NCI-H2029 (cell line): Measurements from ENCODE around the gene BBS12.

Experiments
- DNase-seq: peaks from one replicate; lab custom pipeline; 2025; lab: John Stamatoyannopoulos, UW

Gene BBS12

GRCh38 chr4:122732329-122733026, at the start of gene BBS12:
TSS of gene BBS12 (plus strand) at chr4:122732704. CDS start at chr4:122741893, 9,189 bp downstream.
- DNase-seq = peak; percentile 95

DNA sequence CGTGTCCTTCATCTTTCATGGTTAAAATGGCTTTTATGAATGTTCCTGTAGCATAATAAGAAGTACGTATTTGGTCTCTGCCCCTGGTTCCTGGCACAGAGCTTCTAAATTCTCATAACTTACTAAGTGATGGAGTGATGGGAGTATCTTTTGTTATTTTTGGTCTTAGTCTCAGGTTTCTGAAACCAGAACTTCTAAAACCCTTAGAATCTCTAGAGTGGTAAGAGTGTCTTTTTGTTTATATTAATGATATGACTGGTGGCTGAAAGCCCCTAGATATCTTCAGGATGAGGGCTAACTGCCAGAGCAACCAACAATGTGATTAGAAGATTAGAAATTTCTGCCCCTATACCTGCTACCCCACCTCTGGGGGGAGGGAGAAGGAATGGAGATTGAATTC, 45.8 kb upstream of the BBS12 start:
- DNase-seq = no peak

DNA sequence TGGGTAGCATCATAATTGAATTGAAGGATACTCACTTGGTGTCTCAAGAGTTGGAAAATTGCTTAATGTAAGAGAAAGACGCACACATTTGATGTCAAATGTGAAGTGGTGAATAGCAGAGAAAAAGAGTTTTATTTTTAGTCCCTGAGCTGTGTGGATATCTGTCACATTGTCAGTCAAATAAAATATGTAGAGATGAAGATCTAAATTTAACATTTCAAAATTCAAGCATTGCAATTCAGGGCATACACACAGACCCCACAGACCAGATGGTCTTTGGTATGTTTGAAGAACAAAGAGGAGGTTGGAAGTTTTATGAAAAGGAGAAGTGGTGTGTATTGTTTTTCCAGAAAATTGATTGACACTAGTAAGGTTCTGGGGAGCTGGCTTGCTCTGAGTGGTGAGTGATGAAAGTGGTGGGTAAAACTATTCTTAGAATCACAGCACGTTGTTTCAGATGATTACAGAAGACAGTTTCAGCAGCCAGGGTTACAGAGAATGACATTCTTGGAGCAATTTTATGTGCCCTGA, 44.9 kb upstream of the BBS12 start:
- no peak for DNase-seq

DNA sequence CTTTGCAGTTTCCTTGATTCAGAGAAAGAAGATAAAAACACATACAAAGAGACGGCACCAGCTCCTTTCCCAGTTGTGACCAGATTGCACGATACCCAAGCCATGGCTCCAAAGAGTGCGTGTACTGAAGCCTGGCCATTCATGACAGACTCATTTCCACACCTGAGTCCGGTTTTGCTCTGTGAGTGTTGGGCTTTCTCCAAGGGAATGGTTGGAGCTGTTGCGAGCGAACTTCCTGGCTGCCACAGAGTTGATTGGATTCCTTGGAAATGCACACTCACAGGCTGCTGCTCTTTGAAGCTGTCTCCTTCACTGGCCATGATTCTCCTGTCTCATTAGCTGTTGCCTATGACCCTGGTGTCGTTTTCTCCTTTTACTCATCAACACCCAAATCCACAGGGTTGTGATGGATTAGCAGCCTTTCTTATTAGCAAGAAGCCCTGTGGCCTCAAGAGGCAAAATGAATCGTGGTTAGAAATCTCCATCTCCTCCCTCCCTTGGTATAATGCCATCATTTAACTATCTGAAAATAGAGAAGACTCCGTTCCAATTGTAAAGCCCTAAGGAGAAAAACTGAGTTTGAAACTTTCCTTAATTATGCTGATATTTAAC, 43.9 kb upstream of the BBS12 start:
- no peak for DNase-seq

- DNase-seq = no peak
Observed at GRCh38 chr4:122689972-122690371, 42.5 kb upstream of the BBS12 start.

- DNase-seq = no peak
Observed at GRCh38 chr4:122691988-122692387, 40.5 kb upstream of the BBS12 start.

DNA sequence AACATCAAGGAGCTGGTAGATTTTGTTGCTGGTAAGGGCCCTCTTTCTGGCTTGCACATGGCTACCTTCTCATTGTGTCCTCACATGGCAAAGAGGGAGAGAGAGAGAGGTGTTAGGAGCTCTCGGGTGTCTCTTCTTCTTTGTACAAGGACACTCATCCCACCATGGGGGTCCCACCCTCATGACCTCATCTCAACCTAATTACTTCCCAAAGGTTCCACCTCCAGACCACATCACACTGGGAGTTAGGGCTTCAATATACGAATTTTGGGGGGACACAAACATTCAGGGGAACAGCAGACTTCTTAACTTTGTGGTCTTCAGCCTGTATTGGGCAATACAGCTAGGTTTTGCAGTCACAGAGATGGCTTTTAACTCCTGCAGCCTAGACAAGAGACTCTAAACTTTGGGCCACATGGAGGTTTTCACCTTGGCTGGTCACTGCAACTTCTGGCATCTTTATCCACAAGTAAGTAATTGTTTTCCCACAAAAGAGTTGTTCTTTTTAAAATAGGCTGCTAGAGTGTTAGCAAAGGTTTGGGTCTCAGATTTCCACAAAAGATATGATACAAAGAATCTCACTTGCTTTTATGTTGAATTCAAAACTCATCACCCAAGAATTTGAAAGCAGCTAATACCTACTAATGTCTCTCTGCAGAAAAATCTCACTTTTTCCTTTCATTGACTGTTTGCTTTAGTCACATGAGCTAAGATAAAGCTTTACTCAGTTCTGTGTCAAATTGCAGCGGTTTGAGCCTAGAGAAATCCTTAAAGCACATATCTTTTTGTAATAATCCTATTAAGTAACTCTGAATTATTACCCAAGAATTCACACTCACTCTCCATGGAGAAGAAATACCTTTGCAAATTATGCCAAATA, 39.6 kb upstream of the BBS12 start:
- DNase-seq = no peak

DNA sequence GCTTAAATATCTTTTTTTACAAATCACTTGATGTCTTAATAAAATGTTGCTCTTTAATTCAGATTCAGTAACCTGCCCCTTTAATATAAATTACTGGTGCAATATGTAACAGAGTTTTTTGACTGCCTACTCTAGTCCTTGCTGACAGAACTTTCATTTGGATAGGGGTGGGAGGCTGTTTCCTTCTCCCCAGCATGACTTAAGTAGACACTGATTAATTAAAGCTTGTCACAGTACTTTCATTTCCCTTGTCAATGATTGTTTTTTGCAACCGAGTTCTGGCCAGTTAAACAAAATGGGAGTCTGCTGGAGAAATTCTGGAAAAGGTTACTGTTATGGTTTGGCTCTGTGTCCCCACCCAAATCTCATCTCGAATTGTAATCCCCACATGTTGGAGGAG, 37.3 kb upstream of the BBS12 start:
- no peak for DNase-seq

GRCh38 chr4:122700178-122700725, 32.3 kb upstream of the BBS12 start:
- DNase-seq = peak; percentile 44

DNA sequence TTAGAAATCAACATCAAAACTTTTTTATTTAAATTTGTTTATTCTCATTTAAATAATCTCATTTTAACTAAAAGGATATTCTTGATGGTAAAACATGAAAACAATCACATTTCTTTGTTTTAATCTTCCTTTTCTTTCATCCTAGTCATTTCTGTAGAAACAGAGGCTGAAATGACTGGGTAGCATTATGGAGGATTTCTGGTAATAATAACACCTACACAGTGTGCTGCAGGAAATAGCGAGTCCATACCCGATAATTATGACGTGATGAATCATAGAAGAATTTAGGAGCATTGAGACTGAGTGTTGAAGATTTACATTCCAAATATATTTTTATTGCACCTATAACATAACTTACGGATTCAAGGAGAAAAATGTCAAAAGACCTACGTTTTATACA, 31.4 kb upstream of the BBS12 start:
- no peak for DNase-seq

DNA sequence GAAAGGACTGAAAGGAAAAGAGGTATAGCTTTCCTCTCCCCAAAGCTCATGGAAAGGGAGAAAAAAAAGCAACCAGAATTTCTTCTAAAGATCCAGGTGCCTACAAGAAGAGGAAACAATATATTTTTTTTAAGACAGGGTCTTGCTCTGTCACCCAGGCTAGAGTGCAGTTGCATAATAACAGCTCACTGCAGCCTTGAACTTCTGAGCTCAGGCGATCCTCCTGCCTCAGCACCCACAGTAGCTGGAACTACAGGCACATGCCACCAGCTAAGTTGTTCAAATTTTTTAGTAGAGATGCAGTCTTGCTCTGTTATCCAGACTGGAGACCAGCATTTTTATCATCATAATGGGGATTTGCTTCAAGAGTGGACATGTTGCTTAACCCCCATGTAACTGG, 30.5 kb upstream of the BBS12 start:
- DNase-seq = no peak

- no peak for DNase-seq
Observed at GRCh38 chr4:122702939-122703338, 29.6 kb upstream of the BBS12 start.

GRCh38 chr4:122703868-122704267, 28.6 kb upstream of the BBS12 start:
- no peak for DNase-seq

DNA sequence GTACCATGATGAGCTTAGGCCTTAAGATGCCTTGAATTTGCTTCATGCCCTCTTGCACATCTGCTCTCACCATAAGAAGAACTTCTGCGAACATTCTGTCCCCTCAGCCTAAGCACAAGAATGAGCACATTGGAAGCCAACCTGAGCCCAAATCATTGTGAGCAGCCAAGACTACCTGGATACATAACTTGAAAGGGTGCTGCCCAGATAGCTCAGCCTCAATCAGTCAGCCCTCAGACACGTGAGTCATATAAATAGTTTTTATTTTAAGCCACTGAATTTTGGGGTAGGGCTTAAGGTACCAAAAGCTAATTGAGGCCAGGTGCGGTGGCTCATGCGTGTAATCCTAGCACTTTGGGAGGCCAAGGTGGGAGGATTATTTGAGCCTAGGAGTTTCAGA, 27.5 kb upstream of the BBS12 start:
- DNase-seq = no peak

GRCh38 chr4:122705547-122706117, 26.9 kb upstream of the BBS12 start:
- DNase-seq = no peak

- DNase-seq = no peak
Observed at GRCh38 chr4:122706511-122706910, 26.0 kb upstream of the BBS12 start.

DNA sequence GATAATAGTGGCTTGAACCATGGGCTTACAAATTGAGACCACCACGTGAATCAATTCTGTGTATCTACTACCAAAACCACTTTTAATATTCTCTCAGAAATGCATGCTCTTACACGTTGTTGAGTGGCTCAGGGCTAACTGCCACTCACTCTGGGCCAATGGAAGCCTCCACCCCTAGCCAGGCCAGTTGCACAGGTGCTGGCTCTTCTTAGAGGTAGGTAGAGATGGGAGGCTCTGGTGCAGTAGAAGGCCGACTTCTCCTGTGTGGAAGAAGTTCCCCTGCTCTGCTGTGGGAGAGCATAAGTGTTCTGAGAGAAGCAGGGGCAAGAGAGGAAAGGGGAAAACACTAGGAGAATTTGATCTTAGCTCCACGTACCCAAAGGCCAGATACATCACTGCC, 25.0 kb upstream of the BBS12 start:
- no peak for DNase-seq

- no peak for DNase-seq
Observed at GRCh38 chr4:122709236-122709635, 23.3 kb upstream of the BBS12 start.

- no peak for DNase-seq
Observed at GRCh38 chr4:122710434-122711308, 21.8 kb upstream of the BBS12 start.

- DNase-seq = no peak
Observed at GRCh38 chr4:122711919-122712318, 20.6 kb upstream of the BBS12 start.

- DNase-seq = no peak
Observed at GRCh38 chr4:122712782-122713181, 19.7 kb upstream of the BBS12 start.
